Heart left ventricle (tissue), 16 donors: ENCODE results near the gene DYNLT4. TPM values are rescaled to one million over a fixed set of nuclear protein-coding genes. Genes with fewer than 3 reads are reported as not detected.

Experiments used
- ATAC-seq, 4 donors: fragments of 200-7000 bp; cut with Tn5 transposase; one replicate each; pipeline ENCODE4 v1.9.1; 2020 to 2022; ENCODE audit warnings: moderate library complexity in 4 of 4, mild to moderate bottlenecking in 3 of 4, moderate number of reproducible peaks in 1 of 4
- DNase-seq, 5 donors: peaks; one replicate each; pipeline ENCODE4 v3.0.0-alpha.2; 2020
- H3K27ac ChIP-seq, 12 donors: fragments of 200-600 bp; sonication (generic) in 4 of 12; one replicate each; pipeline versions ENCODE4 v1.5.0 to v1.8.0; 2016 to 2022; ENCODE audit warnings: mild to moderate bottlenecking in 2 of 12
- H3K27me3 ChIP-seq, 9 donors: fragments of 200-600 bp; sonication (generic) in 2 of 9; one replicate each; pipeline versions ENCODE4 v1.5.1 to v1.8.0; 2016 to 2022; ENCODE audit warnings: mild to moderate bottlenecking in 3 of 9
- H3K36me3 ChIP-seq, 9 donors: fragments of 200-600 bp; sonication (generic) in 2 of 9; one replicate each; pipeline versions ENCODE4 v1.5.0 to v1.8.0; 2018 to 2022; ENCODE audit warnings: mild to moderate bottlenecking in 2 of 9
- H3K4me1 ChIP-seq, 12 donors: fragments of 200-600 bp; sonication (generic) in 4 of 12; one replicate each; pipeline versions ENCODE4 v1.5.0 to v1.8.0; 2016 to 2022; ENCODE audit warnings: mild to moderate bottlenecking in 3 of 12
- H3K4me3 ChIP-seq, 12 donors: fragments of 200-600 bp; sonication (generic) in 4 of 12; one replicate each; pipeline versions ENCODE4 v1.5.0 to v1.8.0; 2017 to 2022; ENCODE audit warnings: mild to moderate bottlenecking in 9 of 12, moderate library complexity in 4 of 12
- H3K9me3 ChIP-seq, 12 donors: fragments of 200-600 bp; sonication (generic) in 4 of 12; one replicate each; pipeline versions ENCODE4 v1.5.0 to v1.8.0; 2016 to 2022; ENCODE audit warnings: mild to moderate bottlenecking in 1 of 12
- CTCF ChIP-seq, 12 donors: fragments of 200-600 bp; sonication (generic) in 4 of 12; IDR thresholded peaks; one replicate each; pipeline versions ENCODE4 v1.5.0 to v1.8.0; 2018 to 2022; ENCODE audit warnings: antibody characterized with exemption in 12 of 12, mild to moderate bottlenecking in 5 of 12
- POLR2A ChIP-seq, 2 donors: fragments of 450-650 bp; IDR thresholded peaks; one replicate each; pipeline ENCODE4 v1.6.1; 2017; ENCODE audit warnings: antibody characterized with exemption in 2 of 2, mild to moderate bottlenecking in 2 of 2, moderate library complexity in 2 of 2
- WGBS, 4 donors: extraction: QIAGEN DNeasy Blood & Tissue Kit in 2 of 4; methylation state at CpG; one replicate each; pipeline versions ENCODE4 v1.1.5 to v1.1.7; 2013 to 2018; 5-methylcytosine and 5-hydroxymethylcytosine counted together
- intact Hi-C, 10 donors: fragments of 100-400 bp; cut with DNase I; formaldehyde crosslinking; loops; one replicate each; pipeline versions ENCODE4 v1.11.1 to v1.14.2; 2022
- polyA plus RNA-seq, 2 donors: library from polyadenylated mRNA; stranded (reverse); fragments of 200-250 nt; gene quantifications; one replicate each; pipeline ENCODE4 v1.2.3, GENCODE V29; 2013
- total RNA-seq, 9 donors: library from RNA; depleted of rRNA in 2 of 9; stranded (reverse); fragments of >200 nt in 2 of 9; fragmentation: NEBNext Ultra II Directional in 3 of 9; extraction: Animal tissue kit (Norgen Biotek cat#: 25700) in 3 of 9; gene quantifications; one replicate each; pipeline versions ENCODE4 v1.1.0 to v1.2.4, GENCODE V29; 2016 to 2023
- donor health status: ischemic (EF 13 %, LVEDD 7.1; RV severe dilation, severe dysfunction).
- donor health status: healthy with polysubstance abuse.
- donor health status: DM: no; HTN: yes; CAD: no.
- donor health status: DM: no; HTN: no; CAD: no.
- donor health status: ischemic (EF 25% LVEDD 6.9; RV normal size, moderate dysfunction).
- donor health status: ischemic (EF 25% LVEDD 5.7; RV mildly dilated, moderate dysfunction).
- donor health status: healthy.
- donor health status: DM: yes; HTN: yes; CAD: no.
- donor health status: ischemic (EF 35%, LVEDD 5.7; RV mildly dilated, moderate dysfunction).
- donor health status: nonischemic (EF 11% LVEDD 7.7; RV severe dilation, severe dysfunction).
- donor health status: DM: yes; HTN: yes; CAD: no.
- donor health status: PGD.
- donor health status: ischemic (EF 29% LVEDD 5.4; RV normal size, mild dysfunction).
- donor health status: nonischemic (EF 23%, LVEDD 6.1; RV moderate dilation, normal function).

The DYNLT4 gene
- total and polyA plus RNA-seq, 11 donors: 0.36 to 1.7 (median 0.82) TPM; not detected in 1

GRCh38 chr1:44828841-44829440 is 21.8 kb upstream of the DYNLT4 start:
- DNase-seq (peak in 1 of 5 donors; percentile 18), ATAC-seq (no peak)
- Histone ChIP-seq H3K27me3 (no peaks in the 10 kb centered on the region), H3K36me3 (no peaks in the 10 kb centered on the region), H3K4me3 (no peak overlapping the region), H3K9me3 (no peaks in the 10 kb centered on the region), H3K4me1 (peaks cover 0 to 26% (median 6%) of the 10 kb centered on the region in 12 donors), H3K27ac (no peak overlapping the region)
- intact Hi-C loops: loop anchor here in 1 of 10 donors (5.0 kb wide), 1 partner anchor 42 kb away; the partner anchor contains the start of gene BEST4
- TF ChIP-seq POLR2A (IDR thresholded peaks at IDR 0.05) (no peak), CTCF (IDR thresholded peaks at IDR 0.05) (no peak)
- WGBS, 4 donors: 95 to 97% (median 96%) methylated on average over 11 to 15 of the region's 15 CpGs

GRCh38 chr1:44828003-44828651 is 21.0 kb upstream of the DYNLT4 start:
- peaks cover 0 to 26% (median 6%) of the 10 kb centered on the region in 12 donors for H3K4me1 ChIP-seq
- intact Hi-C loops: loop anchor here in 1 of 10 donors (5.0 kb wide), 1 partner anchor 41 kb away; the partner anchor contains the start of gene BEST4
- DNase-seq: peak in 1 of 5 donors; percentile 20
- WGBS, 4 donors: 92 to 96% (median 95%) methylated on average over 21 of the region's 21 CpGs
- TF ChIP-seq POLR2A (IDR thresholded peaks at IDR 0.05) (no peak), CTCF (IDR thresholded peaks at IDR 0.05) (no peak)
- H3K27ac ChIP-seq: no peak overlapping the region
- H3K36me3 ChIP-seq: no peaks in the 10 kb centered on the region
- no peaks in the 10 kb centered on the region for H3K27me3 ChIP-seq
- H3K9me3 ChIP-seq: no peaks in the 10 kb centered on the region
- no peak for ATAC-seq
- no peak overlapping the region for H3K4me3 ChIP-seq

GRCh38 chr1:44827197-44828002 is 20.2 kb upstream of the DYNLT4 start:
- peak in 1 of 4 donors; percentile 2 for ATAC-seq

More at GRCh38 chr1:44827197-44828002, 20.2 kb upstream of the DYNLT4 start:
- Histone ChIP-seq H3K4me3 (no peak overlapping the region), H3K27ac (peak overlapping the region in 6 of 12 donors; percentile 19 to 76 (median 65)), H3K9me3 (no peaks in the 10 kb centered on the region), H3K27me3 (no peaks in the 10 kb centered on the region), H3K36me3 (no peaks in the 10 kb centered on the region), H3K4me1 (peaks cover 0 to 26% (median 6%) of the 10 kb centered on the region in 12 donors)
- intact Hi-C loops: loop anchor here in 1 of 10 donors (5.0 kb wide), 1 partner anchor 40 kb away; the partner anchor contains the start of gene BEST4
- no peak for TF ChIP-seq CTCF (IDR thresholded peaks at IDR 0.05)
- no peak for TF ChIP-seq POLR2A (IDR thresholded peaks at IDR 0.05)
- DNase-seq: peak in 1 of 5 donors; percentile 30
- 87 to 91% (median 90%) methylated on average over 12 to 28 of the region's 28 CpGs for WGBS, 4 donors
